Activated T-cell treated with anti-CD3 and anti-CD28 coated beads for 1 hour (primary cell): ENCODE results near the gene RECK.
"Not testable (repeated sequence)": the region's sequence is repeated elsewhere in the genome, so short reads cannot be mapped to it uniquely, and the experiment has no call there.

ENCODE experiments used
- DNase-seq: peaks from one replicate; pipeline ENCODE4 v3.0.0-alpha.2; 2020; ENCODE audit warnings: low read depth

RECK gene

DNA sequence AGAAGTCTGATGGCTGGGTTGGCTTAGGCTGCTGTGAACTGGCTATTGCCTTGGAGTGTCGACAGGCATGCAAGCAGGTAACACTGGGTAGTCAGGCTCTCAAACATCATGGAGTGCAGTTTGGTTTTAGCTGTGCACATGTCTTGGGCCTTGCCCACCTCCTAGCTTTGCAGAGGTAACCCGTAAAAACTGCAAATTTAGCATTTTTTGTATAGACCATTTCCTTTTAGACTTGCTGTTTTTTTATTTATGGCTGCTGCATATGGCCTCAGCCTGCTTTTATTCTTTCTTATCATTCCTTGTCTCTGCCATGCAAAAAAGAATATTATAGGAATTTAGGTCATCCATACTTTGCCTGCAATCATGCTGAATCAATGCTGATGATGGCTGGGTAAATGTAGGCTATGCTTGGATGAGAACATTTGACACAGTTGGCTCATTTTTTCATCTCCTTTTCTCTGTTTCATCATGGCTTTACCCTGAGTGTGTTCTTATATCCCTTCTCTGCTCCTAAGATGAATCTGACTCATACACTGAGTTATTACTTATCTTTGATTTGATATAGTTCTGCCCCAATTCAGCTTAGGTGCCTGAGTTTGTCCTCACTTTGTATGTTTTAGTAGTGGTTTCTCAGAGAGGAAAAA is 27.2 kb downstream of the RECK start:
- DNase-seq: no peak

DNA sequence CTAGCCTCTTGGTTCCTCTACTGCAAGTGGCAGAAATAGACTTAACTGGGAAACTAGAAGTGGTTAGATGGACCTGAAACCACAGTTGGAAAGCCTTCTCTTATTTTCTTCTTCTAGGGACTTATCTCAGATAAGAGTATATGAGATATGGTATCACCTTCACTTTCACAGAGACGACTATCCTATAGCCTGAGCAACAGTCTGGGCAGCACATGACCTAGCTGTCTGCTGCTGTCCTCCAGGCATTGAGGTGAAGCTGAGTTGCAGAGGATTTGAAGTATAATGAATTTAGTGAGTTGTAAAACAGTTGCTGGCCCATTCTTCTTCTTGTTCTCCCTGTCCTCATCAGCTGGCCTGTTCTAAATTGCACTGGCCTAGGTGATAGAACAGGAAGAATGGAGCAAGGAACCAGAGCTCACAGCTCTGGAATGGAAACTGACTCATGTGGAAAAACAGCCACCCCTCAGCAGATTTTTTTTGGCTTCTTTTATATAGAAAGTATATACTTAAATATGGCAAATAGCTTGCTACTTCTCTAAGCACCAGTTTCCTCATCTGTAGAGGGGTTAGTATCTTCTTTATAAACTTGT is 27.8 kb downstream of the RECK start:
- no peak for DNase-seq

DNA sequence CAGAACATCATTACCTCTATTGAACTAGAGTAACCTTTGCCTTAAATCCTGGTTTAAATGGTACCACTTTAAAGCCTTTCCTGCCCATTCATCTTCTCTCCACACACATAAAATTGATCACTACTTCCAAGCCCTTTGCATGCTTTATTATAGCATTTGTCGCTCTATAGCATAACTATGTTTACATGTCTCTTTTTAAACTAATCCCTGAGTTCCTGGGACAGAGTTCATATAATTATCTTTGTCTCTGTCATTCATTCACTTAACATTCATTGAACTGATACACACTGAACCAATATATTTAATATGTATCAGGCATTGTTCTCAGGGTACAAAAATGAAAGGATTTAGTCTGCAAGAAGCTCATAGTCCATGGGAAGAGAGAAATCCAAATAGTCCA is 37.3 kb downstream of the RECK start:
- no peak for DNase-seq

DNA sequence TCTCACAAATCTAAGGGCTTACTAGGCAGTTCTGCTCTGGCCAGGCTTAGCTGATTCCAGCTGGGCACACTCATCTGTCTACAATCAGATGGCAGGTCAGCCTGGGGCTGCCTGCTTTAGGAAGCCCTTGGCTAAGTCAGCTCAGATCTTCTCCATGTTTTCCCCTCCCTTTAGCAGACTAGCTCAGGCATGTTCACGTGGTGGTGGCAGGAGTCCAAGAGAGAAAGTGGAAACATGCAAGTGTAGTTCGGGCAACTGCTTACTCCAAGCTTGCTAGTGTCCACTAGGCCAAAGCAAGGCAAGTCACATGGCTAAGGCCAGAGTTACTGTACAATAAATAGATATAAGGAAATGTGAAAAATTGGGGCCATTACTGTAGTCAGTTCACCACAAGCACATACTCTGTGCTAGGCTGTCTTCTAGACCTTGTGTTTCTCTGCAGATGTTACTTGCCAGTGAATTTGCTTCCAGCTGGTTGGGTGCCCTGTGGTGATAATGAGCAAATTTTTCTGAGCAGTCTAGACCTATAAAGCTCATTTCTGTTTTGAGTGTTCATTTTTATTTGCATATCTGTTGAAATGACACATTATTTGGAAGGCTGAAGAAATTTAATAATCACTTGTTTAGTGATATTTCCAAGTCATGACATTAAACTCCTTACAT is 38.3 kb downstream of the RECK start:
- DNase-seq: no peak

DNA sequence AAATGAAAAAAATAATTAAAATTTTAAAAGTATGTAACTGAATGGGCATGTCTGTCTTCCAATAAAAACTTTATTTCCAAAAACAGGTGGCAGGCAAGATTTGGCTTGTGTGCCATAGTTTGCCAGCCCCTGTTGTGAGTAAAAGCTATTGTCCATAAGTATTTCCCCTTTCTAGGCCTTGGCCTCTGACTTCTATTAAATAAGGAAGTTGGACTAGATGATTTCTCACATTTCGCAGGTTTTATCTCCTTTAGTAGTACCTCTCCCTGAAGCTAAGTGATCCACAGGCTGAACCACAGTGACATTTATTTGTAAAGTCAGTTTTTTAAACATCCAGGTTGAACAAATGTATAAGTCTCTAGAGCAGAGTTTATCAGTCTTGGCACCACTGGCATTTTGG is 41.3 kb downstream of the RECK start:
- DNase-seq: no peak

DNA sequence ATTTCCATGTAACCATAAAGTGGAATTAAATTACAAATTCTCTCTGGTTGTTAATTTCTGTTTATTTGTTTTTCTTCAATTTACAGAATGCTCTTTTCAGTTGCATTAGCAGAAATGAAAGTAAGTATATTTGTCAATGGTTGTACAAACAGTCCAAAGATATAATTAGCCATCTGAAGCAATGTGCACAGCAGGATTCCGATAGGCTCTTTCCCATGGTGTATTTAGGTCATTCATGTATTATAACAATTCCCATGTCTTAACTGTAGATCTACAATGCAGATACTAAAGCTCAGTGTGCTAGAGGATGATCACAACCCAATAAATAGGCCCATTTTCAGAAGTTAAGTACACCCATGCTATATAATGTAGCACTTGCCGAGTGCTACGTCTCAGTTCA is 43.8 kb downstream of the RECK start:
- DNase-seq: no peak

DNA sequence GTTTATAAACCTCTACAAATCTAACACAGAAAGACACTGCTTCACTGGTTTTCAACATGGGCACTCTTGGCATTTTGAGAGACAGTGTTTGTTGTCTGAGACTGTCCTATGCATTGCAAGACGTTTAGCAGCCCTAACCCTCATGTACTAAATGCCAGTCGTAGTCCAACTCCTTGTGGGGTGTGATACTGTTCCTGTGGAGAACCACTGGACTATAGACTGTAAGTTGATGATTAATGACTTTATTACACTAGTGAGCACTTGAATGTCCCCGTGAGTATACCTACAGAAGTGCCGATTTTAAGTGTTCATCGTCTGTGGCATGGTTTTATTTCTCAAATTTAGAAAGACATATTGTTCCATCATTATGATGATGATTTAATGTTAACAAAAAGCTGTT is 46.2 kb downstream of the RECK start:
- DNase-seq: no peak

DNA sequence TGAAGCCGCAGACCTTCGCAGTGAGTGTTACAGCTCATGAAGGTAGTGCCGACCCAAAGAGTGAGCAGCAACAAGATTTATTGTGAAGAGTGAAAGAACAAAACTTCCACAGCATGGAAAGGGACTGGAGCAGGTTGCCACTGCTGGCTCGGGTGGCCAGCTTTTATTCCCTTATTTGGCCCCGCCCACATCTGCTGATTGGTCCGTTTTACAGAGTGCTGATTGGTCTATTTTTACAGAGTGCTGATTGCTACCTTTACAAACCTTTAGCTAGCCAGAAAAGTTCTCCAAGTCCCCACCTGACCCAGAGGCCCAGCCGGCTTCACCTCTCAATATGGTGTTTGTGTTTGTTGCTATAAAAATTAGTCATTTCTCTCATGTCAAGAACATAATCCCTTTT is 49.7 kb downstream of the RECK start:
- DNase-seq: no peak

DNA sequence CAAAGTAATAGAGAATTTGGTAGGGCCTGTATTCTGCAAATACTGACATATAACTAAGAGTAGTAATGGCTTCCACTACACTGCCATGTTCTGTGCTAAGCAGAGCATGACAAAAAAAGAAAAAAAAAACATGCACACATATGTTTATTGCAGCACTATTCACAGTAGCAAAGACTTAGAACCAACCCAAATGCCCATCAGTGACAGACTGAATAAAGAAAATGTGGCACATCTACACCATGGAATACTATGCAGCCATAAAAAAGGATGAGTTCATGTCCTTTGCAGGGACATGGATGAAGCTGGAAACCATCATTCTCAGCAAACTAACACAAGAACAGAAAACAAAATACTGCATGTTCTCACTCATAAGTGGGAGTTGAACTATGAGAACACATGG is 50.3 kb downstream of the RECK start:
- not testable (repeated sequence) for DNase-seq

DNA sequence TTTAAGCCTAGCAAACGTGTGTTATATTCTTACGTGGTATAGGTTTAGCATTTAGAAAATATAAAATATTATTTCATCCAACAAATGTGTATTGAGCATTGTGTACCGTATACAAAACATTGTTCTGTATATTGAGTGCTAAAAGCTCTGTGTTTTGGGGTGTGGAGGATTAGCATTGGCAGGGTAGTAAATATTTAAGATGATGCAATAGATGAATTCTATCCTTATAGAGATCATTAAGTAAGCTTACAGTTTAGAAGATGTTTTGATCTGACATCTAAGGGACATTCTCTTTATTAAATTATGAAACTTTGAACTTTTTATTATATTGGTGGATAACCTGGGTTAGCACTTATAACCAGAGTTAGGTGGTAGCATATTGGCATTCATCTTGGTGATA is 51.3 kb downstream of the RECK start:
- DNase-seq: no peak

DNA sequence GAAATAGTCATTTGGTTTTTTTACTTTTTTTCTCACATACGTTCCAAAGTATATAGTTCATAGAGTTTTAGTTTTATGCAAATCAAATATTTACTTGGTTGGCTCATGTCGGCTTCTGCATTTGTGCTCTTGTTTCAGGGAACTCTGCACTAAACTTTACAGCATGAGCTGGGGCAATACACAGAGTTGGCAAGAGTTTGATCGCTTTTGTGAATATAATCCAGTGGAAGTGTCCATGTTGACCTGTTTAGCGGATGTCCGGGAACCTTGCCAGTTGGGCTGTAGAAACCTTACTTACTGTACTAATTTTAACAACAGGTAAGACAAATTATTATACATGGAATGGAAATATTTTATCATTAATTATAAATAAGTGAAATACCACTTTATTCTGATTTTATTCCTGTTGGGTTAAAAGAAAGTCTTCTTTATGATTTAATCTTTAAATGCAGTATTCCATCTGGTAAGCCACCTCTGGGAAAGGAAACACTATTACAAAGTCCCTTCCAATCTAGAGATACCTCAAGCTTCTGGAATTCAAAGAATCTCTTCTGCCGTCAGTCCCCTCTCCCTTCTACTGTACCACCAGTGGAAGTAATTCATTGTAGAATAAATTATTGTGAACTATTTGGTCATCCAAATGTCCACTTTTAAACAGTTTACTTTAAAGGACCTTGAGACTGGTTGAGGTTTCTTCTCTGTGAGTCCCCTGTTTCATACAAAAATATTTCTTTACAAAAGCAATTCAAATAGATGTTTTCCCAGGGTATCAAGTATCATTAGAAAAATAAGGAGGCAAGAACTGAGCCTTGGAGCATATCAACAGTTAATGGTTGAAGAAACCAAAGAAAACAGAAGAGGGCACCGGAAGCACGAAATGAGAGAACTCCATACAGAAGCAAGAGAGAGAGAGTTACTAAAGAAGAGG is 54.6 kb downstream of the RECK start:
- no peak for DNase-seq

DNA sequence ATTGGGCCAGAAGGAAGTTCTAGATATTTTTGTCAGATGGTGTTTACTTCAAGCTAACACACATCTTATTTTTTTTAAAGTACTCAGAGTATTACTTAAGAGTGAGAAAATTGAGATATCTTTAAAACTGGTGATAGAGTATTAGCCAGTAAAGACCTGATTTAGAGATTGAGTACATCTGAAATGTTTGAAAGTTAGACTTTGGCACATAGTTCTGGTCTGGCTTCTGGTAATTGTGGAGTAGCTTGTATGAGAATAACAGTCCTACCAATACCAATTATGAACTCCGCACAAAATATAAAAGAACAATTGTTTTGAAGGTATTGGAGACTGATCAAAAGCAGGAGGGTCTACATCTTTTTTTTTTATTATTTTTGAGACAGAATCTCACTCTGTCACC is 55.3 kb downstream of the RECK start:
- DNase-seq: no peak

DNA sequence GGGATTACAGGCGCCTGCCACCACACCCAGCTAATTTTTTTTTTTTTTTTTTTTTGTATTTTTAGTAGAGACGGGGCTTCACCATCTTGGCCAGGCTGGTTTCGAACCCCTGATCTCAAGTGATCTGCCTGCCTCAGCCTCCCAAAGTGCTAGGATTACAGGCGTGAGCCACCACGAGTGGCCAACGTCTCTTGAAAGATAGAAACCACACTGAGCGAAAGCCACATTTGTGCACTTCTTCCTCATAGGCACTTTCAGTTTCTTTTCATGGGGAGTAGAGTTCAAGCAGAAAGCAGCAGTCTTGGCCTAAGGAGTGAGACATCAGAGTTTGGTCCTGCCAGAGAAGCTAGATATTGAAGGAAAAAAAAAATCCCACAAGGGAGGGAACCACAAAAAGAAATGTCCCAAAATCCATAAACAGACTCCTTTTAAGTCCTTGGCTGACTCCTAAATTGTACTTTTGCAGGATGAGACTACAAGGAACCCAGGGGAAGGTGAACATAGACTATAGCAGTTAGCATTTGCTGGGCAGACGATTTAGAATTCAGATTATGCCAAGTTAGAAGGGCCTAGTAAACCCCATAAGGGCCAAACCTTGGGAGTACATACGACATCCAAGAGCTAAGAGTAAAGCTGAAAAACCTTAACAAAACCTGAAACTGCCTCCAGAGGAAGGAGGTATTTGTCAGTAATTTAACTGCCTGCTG is 55.9 kb downstream of the RECK start:
- DNase-seq: peak; percentile 2

DNA sequence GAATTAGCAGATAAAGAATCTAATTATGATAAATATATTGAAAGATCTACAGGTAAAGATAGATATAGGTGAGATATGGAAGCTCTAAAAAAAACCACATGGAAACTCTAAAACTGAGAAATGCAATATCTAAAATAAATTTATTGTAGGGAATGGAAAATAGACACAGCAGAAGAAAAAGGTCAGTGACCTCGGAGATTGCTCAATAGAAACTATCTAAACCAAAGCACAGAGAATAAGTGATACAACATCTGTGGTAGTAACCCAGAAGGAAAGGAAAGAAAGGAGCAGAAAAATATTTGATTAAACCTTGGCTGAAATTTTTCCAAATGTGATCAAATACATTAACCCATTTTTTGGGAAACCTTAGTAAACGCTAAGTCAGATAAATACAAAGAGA is 56.7 kb downstream of the RECK start:
- DNase-seq: no peak

DNA sequence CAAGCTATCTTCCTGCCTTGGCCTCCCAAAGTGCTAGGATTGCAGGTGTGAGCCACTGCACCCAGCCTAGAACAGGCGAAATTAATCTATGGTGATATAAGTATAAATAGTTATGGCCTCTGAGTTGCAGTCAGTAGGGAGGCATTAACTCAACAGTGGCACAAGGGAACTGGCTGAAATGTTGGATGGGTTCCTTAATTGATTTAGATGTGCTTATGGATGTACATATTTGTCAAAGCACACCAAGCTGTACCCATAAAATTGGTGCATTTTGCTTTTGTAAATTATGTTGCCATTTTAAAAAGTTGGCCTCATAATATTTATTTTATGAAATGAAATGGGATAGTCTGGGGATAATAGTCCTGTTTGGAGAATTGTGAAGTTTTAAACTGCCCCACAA is 63.0 kb downstream of the RECK start:
- no peak for DNase-seq

DNA sequence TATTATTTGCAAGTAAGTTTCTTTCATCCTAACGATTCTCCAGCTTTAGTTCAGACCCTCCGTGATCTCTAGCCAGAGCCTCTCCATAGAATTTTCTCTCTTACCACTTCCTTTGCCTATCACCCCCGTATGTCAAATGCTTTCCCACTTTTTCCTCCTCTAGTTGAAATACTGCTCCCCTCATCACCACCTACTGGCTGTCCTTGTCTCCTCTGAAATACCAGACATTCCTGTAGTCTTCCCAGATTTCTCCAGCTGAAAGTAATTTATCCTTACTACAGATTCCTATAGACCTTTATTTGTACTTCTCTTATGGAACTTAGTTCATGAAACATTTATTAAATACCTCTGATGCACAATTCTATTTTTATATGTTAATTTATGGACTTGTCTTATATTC is 63.8 kb downstream of the RECK start:
- DNase-seq: no peak

DNA sequence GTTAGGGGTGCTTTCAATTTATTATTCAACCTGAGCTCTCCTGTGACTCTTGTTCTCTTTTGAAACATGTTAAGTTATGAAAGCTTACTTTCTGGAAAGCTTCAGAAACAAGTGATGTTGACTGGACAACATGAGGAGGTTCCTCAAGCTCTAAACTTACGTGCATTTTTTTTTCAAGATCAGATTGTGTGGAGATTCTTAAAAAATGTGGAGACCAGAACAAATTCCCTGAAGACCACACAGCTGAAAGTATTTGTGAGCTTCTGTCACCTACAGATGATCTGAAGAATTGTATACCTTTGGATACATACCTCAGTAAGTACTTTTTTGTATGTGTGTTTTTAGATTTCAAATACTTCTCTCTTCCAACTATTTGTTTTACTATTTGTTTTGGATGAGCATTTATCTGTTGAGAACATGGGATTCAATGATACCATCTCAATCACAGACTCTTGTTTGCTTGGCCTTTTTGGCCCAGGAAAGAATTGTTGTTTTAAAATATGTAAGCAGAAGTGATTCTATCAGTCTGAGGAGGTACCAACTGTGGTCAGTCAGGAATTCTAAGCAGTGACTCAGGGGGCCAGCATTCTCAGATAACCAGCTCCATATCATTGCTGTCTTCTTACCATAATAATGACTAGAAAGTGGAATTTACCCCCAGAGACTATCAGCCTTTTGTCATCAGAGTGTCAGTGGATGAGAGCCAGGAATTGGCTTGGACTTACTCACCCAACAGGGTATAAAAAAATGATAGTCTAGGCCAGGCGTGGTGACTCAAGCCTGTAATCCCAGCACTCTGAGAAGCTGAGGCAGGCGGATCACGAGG is 65.4 kb downstream of the RECK start:
- DNase-seq: no peak

DNA sequence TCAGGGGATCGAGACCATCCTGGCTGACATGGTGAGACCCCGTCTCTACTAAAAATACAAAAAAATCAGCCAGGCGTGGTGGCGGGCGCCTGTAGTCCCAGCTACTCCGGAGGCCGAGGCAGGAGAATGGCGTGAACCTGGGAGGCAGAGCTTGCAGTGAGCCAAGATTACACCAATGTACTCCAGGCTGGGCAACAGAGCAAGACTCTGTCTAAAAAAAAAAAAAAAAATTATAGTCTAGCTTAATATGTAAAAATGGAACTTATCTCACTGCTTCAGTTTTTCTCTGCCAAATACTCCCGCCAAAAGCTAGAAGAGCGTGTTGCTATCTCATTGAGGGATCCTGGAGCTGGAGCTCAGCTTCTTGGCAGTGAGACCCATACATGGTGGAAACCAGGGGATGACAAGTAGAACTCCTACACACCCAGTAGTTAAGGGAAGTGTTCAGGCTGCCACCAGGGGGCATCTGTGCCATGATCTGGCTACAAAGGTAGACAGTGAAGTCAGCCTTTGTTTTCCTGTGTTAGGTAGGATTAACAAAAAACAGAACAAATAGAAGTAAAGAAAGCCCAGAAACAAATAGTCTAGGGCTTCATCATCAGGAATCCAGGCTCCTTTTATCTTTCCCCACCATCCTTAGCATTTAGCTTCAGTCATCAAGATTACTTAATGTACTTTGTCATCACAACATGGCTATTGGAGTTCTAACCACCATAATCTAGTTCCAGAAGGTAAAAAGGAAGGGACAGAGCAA is 66.2 kb downstream of the RECK start:
- peak; percentile 89 for DNase-seq

DNA sequence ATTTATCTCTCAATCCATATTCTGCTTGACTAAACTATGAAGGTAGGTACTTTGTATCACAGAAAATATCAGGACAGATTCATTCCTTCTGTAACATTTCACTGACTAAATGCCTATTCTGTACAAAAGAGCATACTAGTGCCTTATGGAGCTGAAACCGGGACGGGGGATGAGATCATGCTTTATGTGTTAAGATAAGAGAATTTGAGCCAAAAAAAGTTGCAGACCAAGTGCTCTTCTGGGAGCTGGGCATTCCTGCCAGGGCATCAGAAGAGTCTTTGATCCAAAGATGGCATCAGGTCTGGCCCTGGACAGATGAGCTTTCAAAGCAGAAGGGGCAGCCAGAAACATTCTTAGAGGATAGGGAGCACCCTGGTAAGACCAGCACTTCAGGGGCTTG is 72.4 kb downstream of the RECK start:
- DNase-seq: no peak

DNA sequence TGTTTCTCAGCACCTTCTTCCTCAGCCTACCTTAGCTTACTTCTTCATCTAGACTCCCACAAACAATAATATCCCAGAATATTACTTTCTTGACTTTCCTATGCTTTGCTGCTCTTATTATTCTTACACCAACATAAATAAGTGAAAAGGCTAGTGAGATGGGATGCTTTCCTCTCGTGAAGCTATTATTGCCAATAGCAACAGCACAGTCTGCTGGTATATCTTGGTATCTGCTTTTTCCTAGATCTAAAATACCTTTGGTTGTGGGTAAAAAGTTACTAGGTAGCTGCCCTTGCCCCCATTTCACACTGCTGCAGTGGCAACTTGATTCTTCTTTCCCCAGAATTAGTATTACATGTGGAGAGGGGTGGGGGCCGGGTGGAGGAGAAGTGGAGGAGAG is 73.7 kb downstream of the RECK start:
- no peak for DNase-seq

DNA sequence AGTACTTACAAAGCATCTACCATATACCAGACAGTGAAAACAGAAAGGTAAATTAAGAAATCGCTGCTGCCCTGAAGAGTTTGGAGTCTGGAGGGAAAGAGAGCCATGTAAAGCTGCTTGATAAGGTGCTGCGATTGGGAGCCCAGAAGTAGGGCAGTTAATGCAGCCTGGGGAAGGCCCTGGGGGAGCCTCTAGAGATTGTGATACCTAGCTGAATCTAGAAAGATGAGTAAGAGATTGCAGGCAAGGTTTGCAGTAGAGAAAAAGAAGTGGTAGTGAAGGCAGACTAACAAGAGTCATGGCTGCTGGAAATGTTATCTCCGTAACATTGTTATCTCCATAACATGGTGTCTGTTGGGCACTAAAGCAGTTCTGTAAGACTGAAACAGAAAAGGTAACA is 75.8 kb downstream of the RECK start:
- no peak for DNase-seq
